Measurements from ENCODE around the gene SLC12A3.
"Not testable (repeated sequence)": the region's sequence is repeated elsewhere in the genome, so short reads cannot be mapped to it uniquely, and the experiment has no call there.

Gene SLC12A3

DNA sequence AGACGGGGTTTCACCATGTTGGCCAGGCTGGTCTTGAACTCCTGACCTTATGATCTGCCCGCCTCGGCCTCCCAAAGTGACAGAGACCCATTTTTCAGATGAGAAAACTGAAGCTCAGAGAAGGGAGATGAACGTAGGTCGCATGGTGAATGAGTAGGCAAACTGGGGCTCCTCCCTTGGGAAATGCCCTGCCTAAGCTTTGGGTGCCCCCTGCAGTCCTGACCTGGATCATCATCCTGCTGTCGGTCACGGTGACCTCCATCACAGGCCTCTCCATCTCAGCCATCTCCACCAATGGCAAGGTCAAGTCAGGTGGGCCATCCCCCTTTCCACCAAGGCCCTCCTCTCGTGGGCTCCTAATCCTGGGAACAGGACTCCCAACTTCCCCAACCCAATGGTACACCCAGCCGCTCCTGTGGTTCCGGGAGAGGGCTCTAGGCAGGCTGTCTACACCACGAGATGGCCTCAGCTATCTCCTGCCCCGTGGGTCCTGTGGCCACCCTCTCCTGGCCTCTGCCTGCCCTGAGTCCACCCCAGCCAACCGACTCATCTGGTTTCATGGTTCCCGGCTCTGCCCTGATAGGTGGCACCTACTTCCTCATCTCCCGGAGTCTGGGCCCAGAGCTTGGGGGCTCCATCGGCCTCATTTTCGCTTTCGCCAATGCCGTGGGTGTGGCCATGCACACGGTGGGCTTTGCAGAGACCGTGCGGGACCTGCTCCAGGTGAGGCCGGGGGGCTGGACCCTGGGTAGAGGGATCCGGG is 4.7 kb downstream of the SLC12A3 start:
- no peak for DNase-seq

DNA sequence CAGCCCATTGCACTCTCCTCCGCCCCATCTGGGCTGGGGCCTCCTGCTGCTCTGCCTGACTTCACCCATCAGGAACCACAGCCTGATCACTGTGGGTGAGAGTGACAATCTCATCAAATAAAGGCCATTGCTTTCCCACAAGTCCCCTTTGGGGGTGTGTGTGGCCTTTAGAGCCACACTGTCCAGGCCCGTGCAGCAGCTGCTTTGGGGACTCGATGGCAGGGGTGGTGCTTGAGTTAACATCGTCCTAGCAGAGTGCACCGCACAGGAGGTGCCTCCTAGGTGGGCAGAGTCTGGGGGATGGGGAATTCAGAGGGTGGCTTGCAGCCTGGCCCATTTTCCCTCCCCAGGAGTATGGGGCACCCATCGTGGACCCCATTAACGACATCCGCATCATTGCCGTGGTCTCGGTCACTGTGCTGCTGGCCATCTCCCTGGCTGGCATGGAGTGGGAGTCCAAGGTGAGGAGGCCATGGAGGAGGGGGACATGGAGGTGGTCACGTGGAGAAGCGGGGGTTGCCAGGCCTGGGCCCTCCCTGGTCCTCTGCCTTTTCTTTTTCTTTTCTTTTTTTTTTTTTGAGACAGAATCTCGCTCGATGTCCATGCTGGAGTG is 5.4 kb downstream of the SLC12A3 start:
- no peak for DNase-seq

DNA sequence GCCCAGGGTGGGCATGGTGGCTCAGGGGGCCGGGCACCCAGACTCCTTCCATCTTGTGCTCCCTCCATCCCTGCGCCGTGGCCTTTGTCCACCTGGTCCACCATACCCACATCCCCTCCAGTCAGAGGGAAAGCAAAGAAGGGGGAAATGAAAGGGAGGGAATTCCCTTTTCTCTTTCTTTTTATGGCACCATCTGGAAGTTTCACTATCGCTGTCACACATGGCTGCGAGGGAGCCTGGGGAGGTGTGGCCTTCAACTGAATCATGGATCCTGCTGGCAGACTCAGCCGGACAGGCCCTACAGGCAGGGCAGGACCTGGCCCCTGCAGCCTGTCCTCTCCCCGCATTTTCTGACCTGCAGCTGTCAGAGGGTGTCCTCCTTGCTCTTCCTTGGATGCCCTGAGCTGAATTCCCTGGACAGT is 6.2 kb downstream of the SLC12A3 start:
- DNase-seq, result no peak

DNA sequence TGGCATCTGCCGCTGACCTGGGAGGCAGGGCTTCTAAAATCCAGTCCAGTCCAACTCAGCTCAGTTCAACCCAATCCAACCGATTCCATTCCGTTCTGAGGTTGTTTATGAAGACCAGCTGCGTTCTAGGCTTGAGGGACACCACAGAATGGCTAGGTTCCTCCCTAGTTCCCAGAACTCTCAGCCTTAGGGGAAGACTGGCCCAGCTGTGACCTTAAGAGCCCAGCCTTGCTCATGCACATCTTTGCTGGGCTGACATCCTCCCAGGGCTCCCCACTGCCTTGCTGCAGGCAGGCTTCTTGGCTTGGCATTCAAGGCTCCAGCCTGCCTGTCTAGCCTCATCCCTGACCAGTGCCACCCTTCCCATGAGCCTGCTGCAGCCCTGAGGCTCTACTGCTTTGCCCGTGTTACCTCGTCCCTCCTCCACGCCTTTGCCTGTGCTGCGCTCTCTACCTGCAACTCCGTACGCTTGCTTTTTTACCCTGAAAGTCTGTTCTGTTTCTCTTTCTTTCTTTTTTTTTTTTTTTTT is 7.9 kb downstream of the SLC12A3 start:
- no peak for DNase-seq

DNA sequence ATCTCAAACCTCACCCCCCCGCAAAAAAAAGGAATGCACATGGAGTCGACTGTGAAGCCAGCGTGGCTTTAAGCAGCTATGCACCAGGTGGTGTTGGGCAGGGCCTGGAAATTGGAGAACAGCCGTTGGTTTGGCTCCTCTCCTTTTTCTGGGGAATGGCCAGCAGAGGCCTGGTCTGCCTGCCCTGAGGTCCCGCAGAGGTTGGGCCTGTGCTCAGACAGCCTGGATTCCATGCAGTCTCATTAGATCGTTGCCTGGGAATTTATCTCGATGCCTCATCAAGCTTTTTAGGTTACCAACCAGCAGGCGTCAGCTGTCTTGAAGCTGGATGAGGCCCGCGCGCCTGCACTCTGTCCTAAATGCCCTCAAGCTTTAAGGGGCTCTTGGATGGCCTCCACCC is 9.8 kb downstream of the SLC12A3 start:
- DNase-seq, result no peak

DNA sequence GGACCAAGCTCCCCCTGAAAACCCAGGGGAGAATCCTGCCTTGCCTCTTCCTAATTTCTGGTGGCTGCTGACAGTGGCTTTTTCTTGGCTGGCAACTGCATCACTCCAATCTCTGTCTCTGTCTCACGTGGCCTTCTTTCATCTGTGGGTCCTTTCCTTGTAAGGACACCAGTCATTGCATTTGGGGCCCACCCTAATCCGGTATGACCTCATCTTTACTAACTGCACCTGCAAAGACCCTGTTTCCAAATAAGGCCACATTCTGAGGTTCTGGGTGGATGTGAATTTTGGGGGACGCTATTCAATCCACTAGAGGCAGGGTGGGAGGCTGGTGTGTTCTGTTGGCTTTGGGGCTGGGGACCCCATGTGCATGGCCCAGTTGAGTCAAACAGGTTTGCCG is 11.0 kb downstream of the SLC12A3 start:
- DNase-seq, result no peak

DNA sequence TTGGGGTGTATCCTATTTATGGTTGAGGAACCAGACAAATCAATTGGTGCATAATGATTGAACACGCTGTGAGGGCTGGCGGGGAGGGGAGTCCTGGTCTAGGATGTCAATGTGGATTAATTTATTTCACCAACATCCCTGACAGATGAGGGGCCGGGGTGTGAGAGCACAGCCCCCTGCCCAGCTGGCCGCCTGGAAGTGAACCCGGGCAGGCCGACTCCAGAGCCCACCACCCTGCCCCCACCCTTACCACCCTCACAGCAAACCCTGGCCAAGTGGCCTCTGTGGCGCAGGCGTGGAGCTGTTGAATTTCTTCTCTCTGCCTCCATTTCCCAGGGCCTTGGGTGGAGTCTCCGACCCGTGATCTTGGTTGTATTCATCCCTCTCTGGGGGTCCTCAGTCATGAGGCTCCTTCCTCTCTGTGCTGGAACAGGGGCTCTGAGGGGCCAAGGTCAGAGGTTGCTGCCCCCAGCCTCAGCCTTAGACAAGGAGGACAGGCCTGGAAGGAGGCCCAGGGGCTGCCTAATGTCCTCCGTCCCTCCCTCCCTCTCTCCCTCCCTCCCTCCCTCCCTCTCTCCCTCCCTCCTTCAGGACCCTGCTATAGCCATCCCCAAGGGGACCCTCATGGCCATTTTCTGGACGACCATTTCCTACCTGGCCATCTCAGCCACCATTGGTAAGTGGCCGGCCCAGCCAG is 12.6 kb downstream of the SLC12A3 start:
- no peak for DNase-seq

DNA sequence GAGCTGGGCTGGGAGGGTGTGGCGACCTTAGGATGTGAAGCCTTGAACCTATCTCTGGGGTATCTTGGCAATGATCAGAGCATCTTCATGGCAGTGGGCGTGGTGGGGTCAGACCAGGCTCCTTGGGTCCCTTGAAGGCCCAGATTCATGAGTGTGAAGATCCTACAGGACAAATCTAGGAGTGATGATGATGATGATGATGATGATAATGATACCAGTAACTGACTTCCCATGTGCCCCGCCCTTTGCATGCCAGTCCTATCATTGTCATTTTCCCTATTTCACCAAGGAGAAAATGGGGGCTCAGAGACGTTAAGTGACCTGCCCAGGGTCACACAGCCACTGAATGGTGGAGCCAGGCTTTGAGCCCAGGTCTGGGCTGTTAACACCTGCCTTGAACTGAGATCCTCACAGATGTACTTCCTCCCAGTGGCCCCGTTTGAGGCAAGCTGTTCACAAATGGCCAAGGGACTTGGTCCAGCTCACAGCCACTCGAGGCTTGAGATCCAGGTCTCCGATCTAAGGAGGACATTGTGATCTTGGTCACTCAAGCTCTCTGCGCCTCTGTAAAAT is 13.4 kb downstream of the SLC12A3 start:
- DNase-seq, result no peak

DNA sequence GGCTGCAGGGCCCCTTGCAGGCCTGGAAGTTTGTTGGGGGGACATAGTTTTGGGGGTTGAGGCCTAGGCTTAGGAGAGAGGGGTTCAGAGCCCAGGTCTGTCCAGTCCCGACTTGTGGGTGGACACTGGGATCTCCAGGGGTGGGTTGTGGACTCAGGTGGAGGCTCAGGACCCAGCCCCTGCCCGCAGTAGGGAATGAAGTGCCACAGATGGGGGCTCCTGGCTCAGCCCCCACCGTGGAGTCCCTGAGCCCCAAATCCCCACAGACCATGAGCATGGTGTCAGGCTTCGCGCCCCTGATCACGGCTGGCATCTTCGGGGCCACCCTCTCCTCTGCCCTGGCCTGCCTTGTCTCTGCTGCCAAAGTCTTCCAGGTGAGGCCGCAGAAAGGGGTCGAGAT is 14.3 kb downstream of the SLC12A3 start:
- no peak for DNase-seq

DNA sequence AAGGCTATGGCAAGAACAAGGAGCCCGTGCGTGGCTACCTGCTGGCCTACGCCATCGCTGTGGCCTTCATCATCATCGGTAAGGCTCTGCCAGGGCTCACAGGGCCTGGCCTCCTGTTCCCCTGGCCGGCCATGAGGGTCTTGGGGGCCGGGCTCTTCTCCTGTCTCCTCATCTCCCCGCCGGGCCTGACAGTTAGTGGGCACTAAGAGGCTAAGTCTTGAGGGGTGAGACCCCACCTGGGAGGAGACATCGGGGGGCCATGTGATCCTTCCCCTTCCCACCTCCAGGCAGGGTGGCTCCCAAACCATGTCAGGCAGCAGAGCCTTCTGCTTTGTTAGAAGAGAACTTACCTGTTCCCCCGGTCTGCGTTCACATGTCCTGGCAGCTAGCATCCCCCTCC is 15.2 kb downstream of the SLC12A3 start:
- no peak for DNase-seq

DNA sequence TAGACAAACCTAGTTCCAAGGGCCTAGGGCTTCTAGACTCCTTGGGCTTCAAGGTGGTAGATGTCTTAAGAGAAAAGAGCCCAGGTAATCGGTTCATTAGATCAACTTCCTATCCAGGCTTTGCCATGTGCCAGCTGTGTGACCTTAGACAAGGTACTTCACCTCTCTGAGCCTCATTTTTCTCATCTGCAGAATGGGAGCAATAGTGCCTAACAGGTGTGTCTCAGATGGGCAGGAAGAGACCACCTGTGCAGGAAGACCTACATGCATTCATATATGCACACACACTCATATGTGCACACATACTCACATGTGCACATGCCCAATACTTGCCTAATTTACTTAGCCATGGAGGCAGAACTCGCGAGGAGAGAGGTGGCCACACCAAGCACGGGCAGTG is 15.7 kb downstream of the SLC12A3 start:
- DNase-seq, result no peak

DNA sequence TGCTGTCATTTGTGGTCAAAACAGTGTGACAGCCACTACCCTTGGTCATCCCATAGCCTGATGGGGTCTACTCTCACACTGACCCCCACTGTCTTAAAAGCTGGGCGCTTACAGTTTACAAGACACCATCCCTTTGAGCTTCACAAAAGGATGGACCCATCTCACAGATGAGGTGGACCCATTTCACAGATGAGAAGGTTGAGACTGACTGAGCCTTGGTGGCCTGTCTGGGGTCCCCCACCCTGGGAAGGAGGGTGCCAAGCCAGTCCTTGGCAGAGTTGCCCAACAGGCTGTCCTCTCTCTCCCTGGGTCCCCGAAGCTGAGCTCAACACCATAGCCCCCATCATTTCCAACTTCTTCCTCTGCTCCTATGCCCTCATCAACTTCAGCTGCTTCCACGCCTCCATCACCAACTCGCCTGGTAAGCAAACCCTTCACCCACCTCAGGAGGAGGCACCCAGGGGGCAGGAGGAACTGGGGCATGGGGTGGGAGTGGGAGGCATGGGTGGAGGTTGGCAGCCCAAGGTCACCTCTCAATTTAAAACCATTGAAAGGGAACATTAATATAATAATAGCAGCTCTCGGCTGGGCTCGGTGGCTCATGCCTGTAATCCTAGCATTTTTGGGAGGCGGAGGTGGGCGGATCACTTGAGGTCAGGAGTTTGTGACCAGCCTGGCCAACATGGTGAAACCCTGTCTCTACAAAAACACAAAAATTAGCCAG is 17.2 kb downstream of the SLC12A3 start:
- no peak for DNase-seq

DNA sequence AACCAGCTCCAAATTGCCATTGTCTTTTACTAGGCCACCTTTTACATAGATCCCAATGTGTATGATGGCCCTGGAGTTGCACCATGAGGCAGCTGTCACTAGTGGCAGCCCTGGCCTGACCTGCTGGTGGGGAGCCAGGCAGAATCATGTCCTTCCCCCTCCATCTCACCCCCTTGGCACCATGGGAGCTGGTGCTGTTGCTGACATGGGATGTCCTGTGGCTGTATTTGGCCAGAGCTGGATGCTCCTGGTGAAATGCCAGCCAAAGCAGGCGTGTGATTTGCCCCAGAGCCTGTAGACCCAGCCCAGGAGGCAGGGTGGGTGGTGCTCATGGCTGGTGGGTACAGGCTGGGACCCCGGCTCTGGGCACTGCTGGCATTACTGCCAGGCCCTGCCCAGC is 18.6 kb downstream of the SLC12A3 start:
- no peak for DNase-seq

DNA sequence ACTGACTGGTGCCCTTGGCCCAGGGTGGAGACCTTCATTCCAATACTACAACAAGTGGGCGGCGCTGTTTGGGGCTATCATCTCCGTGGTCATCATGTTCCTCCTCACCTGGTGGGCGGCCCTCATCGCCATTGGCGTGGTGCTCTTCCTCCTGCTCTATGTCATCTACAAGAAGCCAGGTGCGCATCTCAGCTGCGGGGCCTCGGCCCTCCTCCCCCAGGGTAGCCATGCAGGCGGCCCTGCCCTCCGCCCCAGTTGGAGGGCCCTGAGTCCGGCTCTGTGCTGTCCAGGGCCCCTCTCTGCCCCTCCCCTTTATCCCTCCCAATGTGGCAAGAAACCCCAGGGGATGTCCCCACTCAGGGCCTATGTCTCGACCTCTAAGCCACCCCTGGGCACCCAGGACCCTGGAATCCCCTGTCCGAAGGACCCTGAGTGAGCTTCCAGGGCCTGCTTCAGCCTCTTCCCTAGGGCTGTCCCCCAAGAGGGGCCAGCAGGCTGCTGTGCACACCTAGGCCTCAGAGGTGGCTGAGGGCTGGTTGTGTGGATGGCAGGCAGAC is 19.1 kb downstream of the SLC12A3 start:
- DNase-seq, result no peak

DNA sequence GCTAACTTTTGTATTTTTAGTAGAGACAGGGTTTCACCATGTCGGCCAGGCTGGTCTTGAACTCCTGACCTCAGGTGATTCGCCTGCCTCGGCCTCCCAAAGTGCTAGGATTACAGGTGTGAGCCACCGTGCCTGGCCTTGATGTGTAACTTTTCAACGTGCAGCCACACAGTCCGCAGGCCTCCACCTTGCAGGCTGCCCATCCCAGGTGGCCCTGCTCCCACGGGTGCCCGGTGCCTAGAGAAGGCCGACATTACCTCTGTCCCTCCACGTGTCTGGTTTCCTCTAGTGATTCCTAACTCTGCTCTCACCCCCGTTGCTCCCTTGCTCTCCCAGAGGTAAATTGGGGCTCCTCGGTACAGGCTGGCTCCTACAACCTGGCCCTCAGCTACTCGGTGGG is 19.9 kb downstream of the SLC12A3 start:
- not testable (repeated sequence) for DNase-seq

DNA sequence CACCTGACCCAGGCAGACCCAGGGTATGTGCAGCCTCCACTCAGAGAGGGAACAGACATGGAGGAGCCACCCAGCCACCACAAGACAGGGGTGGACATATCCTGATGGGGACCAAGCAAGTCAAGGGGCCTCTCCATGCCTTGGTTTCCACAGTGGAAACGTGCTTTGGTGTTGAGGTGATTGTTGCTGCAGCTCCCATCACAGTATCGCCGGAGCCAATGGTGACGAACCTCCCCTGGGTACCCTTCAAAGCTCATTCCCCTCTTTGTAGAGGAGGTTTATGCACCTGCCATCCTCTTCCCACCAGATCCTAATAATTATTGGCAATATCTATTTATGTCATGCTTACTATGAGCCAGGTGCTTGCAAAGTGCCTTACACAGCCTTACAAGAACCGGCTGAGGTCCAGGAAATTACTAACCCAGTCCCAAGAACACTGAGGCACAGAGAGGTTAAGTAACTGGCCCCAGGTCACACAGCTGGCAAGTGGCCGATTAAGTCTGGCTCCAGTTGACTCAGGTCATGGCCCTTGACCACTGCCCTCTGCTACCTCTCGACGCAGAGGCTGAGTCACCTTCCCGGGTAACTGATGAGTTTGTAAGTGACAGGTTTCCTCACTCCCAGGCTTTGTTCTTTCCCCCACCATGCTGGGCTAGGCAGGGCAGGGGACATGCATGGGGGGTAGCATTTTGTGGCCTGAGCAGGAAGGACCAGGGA is 20.6 kb downstream of the SLC12A3 start:
- DNase-seq, result no peak

DNA sequence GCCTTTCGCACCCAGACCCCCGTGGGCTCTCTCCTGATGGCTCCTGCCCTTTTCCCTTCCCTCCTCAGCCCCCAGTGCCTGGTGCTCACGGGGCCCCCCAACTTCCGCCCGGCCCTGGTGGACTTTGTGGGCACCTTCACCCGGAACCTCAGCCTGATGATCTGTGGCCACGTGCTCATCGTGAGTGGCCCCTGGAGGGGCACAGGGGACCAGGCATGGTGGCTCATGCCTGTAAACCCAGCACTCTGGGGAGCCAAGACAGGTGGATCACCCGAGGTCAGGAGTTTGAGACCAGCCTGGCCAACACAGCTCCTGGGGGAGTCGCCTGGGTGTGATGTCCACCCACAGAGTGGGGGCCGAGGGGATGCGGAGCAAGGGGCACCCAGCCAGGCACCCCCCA is 21.3 kb downstream of the SLC12A3 start:
- DNase-seq, result no peak

DNA sequence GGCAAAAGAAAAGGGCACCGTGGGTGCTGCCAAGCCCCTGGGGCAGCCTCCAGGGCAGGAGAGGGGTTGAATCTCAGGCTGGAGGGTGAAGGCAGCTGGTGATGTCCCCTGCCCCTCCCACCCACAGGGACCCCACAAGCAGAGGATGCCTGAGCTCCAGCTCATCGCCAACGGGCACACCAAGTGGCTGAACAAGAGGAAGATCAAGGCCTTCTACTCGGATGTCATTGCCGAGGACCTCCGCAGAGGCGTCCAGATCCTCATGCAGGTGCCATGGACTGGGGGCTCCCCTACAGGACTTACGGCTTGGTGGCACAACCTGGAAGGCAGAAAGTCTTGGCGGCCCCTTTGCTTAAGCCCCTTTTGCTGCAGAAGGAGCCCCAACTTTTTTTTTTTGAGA is 21.8 kb downstream of the SLC12A3 start:
- no peak for DNase-seq

DNA sequence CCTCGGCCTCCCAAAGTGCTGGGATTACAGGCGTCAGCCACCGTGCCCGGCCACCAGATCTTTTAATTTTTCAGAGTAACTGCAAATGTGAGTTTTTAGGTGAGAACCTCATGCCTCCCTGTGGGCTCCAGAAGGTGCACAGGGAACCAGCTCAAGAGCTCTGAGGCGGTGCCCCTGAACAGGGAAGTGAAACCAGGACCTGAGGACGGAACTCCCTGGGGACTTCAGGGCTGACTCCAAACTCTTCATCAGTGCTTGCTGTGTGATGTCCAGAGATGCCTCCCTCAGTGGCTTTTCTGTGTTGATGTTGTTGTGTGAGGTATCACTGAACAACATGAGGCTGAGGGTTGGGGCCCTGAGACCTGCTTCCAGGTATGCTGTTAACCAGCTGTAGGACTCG is 23.8 kb downstream of the SLC12A3 start:
- DNase-seq, result no peak

DNA sequence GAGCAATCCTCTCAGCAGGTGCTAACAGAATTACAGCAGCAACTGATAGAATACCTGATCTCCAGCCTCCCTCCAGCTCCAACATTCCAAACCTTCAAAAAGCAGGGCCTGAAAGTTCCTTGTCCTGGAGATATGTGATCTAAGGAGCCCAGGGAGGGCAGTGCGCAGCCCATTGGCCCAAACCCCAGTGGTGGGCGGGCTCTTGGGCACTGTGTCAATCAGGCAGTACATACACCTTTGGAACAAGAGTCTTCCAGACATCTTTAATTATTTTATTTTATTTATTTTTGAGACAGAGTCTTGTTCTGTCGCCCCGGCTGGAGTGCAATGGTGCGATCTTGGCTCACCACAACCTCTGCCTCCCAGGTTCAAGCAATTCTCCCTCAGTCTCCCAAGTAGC is 24.2 kb downstream of the SLC12A3 start:
- no peak for DNase-seq

DNA sequence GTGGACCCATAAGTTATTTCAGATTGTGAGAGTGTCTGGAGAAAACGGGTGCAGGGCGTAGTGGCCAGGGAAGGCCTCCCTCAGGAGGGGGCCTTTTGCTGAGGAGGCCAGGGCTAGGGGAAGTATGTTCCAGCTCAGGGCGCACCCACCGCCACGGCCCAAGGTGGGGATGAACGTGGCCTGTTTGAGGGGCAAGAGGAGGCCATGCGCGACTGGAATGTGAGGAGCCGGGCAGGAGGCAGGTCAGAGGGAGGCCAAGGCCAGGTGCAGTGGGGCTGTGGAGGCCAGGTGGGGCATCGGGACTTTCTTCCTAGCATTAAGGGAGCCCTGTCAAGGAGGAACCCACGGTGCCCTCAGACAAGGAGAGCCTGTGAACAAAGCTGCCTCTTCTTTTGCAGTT is 26.7 kb downstream of the SLC12A3 start:
- no peak for DNase-seq

DNA sequence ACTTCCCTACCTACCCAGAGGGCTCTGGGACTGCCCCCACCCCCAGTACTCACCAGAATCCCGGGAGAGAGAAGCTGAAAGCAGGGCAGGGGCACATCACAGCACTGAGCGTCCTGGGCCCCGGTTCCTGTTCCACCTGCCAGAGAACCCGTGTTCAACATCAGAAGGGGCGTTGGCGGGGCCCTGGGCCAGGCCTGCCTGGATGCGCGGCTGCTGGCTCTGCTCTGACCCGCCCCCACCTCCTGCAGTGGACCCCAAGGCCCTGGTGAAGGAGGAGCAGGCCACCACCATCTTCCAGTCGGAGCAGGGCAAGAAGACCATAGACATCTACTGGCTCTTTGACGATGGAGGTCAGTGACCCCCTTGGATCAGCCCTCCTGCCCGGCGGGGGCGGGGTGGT is 27.7 kb downstream of the SLC12A3 start:
- DNase-seq, result no peak

Measured in NCI-H2107 (cell line).